Progenitor cell of endocrine pancreas (in vitro differentiated cells): ENCODE results near the gene GNB2. TPM values are rescaled to one million over a fixed set of nuclear protein-coding genes. Genes with fewer than 3 reads are reported as not detected.
"Not testable (repeated sequence)": the region's sequence is repeated elsewhere in the genome, so short reads cannot be mapped to it uniquely, and the experiment has no call there.

Experiments
- DNase-seq: peaks from one replicate; pipeline ENCODE4 v3.0.0; 2021; ENCODE audit warnings: low spot score; ENCODE audit not compliant: unreplicated experiment
- H3K27ac Mint-ChIP-seq: 2 replicates; pipeline ENCODE4 v1.8.0; 2021; ENCODE audit warnings: mild to moderate bottlenecking, moderate library complexity, mixed read lengths
- H3K27me3 Mint-ChIP-seq: 2 replicates; pipeline ENCODE4 v1.8.0; 2021; ENCODE audit warnings: mixed read lengths
- H3K36me3 Mint-ChIP-seq: 2 replicates; pipeline ENCODE4 v1.8.0; 2022; ENCODE audit warnings: mixed read lengths; ENCODE audit not compliant: insufficient read depth
- H3K4me1 Mint-ChIP-seq: 2 replicates; pipeline ENCODE4 v1.8.0; 2021; ENCODE audit warnings: low read depth, mixed read lengths
- H3K4me3 Mint-ChIP-seq: 2 replicates; pipeline ENCODE4 v1.8.0; 2021; ENCODE audit warnings: low read depth, mild to moderate bottlenecking, moderate library complexity, mixed read lengths
- H3K9me3 Mint-ChIP-seq: 2 replicates; pipeline ENCODE4 v1.8.0; 2021; ENCODE audit warnings: low read depth, mixed read lengths
- CTCF ChIP-seq: fragments of 200-600 bp; sonication (generic); IDR thresholded peaks from one replicate; pipeline ENCODE4 v1.5.0; 2021; ENCODE audit warnings: antibody characterized with exemption, mild to moderate bottlenecking; ENCODE audit not compliant: unreplicated experiment
- total RNA-seq: library from RNA; stranded (reverse); gene quantifications from 2 replicates; pipeline ENCODE4 v1.2.1, GENCODE V29; 2021

The GNB2 gene
- total RNA-seq, 1 donor from 2014 or later: 167 TPM

- H3K27ac Mint-ChIP-seq: no peak overlapping the region
- H3K4me3 Mint-ChIP-seq: no peak overlapping the region
- DNase-seq: no peak
- no peaks in the 10 kb centered on the region for H3K4me1 Mint-ChIP-seq
- no peaks in the 10 kb centered on the region for H3K36me3 Mint-ChIP-seq
- H3K27me3 Mint-ChIP-seq: peaks cover 18% of the 10 kb centered on the region
- H3K9me3 Mint-ChIP-seq: no peaks in the 10 kb centered on the region
- no peak for TF ChIP-seq CTCF
Observed at GRCh38 chr7:100699018-100699417, 25.5 kb downstream of the GNB2 start.

GRCh38 chr7:100701089-100701488 lies 27.5 kb downstream of the GNB2 start:
- not testable (repeated sequence) for H3K36me3 Mint-ChIP-seq, H3K4me1 Mint-ChIP-seq, DNase-seq, H3K4me3 Mint-ChIP-seq, H3K9me3 Mint-ChIP-seq
- peaks cover 13% of the 10 kb centered on the region for H3K27me3 Mint-ChIP-seq
- H3K27ac Mint-ChIP-seq: peak overlapping the region; percentile 17

GRCh38 chr7:100705320-100705752 lies 31.8 kb downstream of the GNB2 start:
- H3K27ac Mint-ChIP-seq: peak overlapping the region; percentile 96
- TF ChIP-seq CTCF: peak; percentile 96
- H3K36me3 Mint-ChIP-seq: peaks cover 2% of the 10 kb centered on the region
- DNase-seq: peak; percentile 89
- H3K9me3 Mint-ChIP-seq: no peaks in the 10 kb centered on the region
- peaks cover 10% of the 10 kb centered on the region for H3K4me1 Mint-ChIP-seq
- peak overlapping the region; percentile 95 for H3K4me3 Mint-ChIP-seq
- H3K27me3 Mint-ChIP-seq: peaks cover 2% of the 10 kb centered on the region

GRCh38 chr7:100705753-100706671 lies 32.5 kb downstream of the GNB2 start, which contains the start of gene POP7:
POP7 (plus strand) TSS chr7:100706121; CDS start chr7:100706831, 710 bp downstream.
- peaks cover 2% of the 10 kb centered on the region for H3K36me3 Mint-ChIP-seq
- TF ChIP-seq CTCF: no peak
- H3K9me3 Mint-ChIP-seq: no peaks in the 10 kb centered on the region
- H3K27ac Mint-ChIP-seq: peak within 1 kb of the TSS; percentile 96
- peaks cover 10% of the 10 kb centered on the region for H3K4me1 Mint-ChIP-seq
- peak; percentile 98 for DNase-seq
- peak within 1 kb of the TSS; percentile 95 for H3K4me3 Mint-ChIP-seq
- H3K27me3 Mint-ChIP-seq: peaks cover 2% of the 10 kb centered on the region

GRCh38 chr7:100706672-100707311 lies 33.3 kb downstream of the GNB2 start:
- H3K9me3 Mint-ChIP-seq: no peaks in the 10 kb centered on the region
- H3K27ac Mint-ChIP-seq: peak overlapping the region; percentile 96
- H3K27me3 Mint-ChIP-seq: no peaks in the 10 kb centered on the region
- H3K4me3 Mint-ChIP-seq: peak overlapping the region; percentile 95
- peaks cover 2% of the 10 kb centered on the region for H3K36me3 Mint-ChIP-seq
- TF ChIP-seq CTCF: no peak
- DNase-seq: no peak
- peaks cover 10% of the 10 kb centered on the region for H3K4me1 Mint-ChIP-seq
